Prostate gland (tissue), 2 donors: ENCODE data around the gene SRGAP1. TPM values are rescaled to one million over a fixed set of nuclear protein-coding genes. Genes with fewer than 3 reads are reported as not detected.

Source experiments
- DNase-seq: peaks from one replicate; pipeline ENCODE4 v3.0.0-alpha.2; 2019; ENCODE audit warnings: low spot score
- H3K27ac ChIP-seq, 2 donors: fragments of 200-600 bp; sonication (generic); 2 replicates each; pipeline ENCODE4 v1.5.1; 2017 to 2019
- H3K27me3 ChIP-seq: fragments of 200-600 bp; sonication (generic); replicated peaks from 2 replicates; pipeline ENCODE4 v1.5.1; 2019; ENCODE audit not compliant: insufficient read depth
- H3K36me3 ChIP-seq, 2 donors: fragments of 200-600 bp; sonication (generic); 1 replicate in 1 of 2; 2 replicates in 1 of 2; pipeline versions ENCODE4 v1.5.1 to v1.8.1; 2017 to 2019
- H3K4me1 ChIP-seq: fragments of 200-600 bp; sonication (generic); replicated peaks from 2 replicates; pipeline ENCODE4 v1.5.1; 2019
- H3K4me3 ChIP-seq, 2 donors: fragments of 200-600 bp; sonication (generic); 2 replicates each; pipeline ENCODE4 v1.5.1; 2017 to 2019
- H3K9me3 ChIP-seq: fragments of 200-600 bp; sonication (generic); 2 replicates; pipeline ENCODE4 v1.5.1; 2017
- POLR2A ChIP-seq: fragments of 450-650 bp; IDR thresholded peaks from one replicate; pipeline ENCODE4 v1.6.1; 2016; ENCODE audit warnings: antibody characterized with exemption, mild to moderate bottlenecking
- POLR2AphosphoS5 ChIP-seq: sonication (generic); formaldehyde crosslinking; IDR thresholded peaks from one replicate; pipeline ENCODE4 v1.6.1; 2017; ENCODE audit warnings: antibody characterized with exemption
- WGBS: methylation state at CpG from one replicate; pipeline ENCODE4 v1.1.5; 2018; 5-methylcytosine and 5-hydroxymethylcytosine counted together
- intact Hi-C: fragments of 100-400 bp; cut with DNase I; formaldehyde crosslinking; loops from one replicate; pipeline ENCODE4 v1.14.2; 2022
- total RNA-seq, 2 donors: library from RNA; depleted of rRNA; stranded (reverse); fragments of >200 nt; gene quantifications; one replicate each; pipeline ENCODE4 v1.1.0, GENCODE V29; 2016
- TF ChIP-seq, protein P1 (sequence below), 4 experiments: fragments of 200-600 bp in 2 of 4; fragments of 450-650 bp in 2 of 4; sonication (generic) in 2 of 4; IDR thresholded peaks; 1 replicate in 3 of 4; 2 replicates in 1 of 4; pipeline ENCODE4 v1.5.1; 2016 to 2019; ENCODE audit warnings: antibody characterized with exemption in 4 of 4, mild to moderate bottlenecking in 2 of 4, moderate library complexity in 2 of 4

Gene SRGAP1
- total RNA-seq, 2 donors from 2014 or later, result 4.6 to 16.1 TPM

DNA sequence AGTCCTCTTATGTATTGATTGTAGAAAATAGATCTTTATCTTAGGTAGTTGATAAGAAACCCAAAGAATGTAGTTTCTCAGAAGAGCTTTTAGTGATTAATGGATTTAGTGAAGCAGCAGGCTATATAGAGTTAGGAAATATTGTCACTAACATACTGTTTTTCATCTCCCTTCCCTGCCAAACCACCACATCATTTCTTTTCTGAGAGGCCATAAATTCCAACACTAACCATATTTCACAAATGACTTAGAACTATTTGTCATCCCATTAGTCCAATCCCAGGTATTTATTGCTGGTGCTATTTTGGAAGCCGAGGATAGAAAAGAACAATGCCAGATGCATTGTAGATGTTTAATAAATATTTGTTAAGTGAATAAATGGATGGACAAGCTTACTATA is 191.9 kb downstream of the SRGAP1 start:
- no peaks in the 10 kb centered on the region for H3K27me3 ChIP-seq
- no peak overlapping the region for H3K4me3 ChIP-seq
- no peaks in the 10 kb centered on the region for H3K9me3 ChIP-seq
- no peaks in the 10 kb centered on the region for H3K4me1 ChIP-seq
- WGBS, result 35% methylated on average over 1 of the region's 1 CpG
- no peak overlapping the region for H3K27ac ChIP-seq
- intact Hi-C loops, result no loop called here
- no peak for TF ChIP-seq POLR2A
- TF ChIP-seq, protein P1, sequence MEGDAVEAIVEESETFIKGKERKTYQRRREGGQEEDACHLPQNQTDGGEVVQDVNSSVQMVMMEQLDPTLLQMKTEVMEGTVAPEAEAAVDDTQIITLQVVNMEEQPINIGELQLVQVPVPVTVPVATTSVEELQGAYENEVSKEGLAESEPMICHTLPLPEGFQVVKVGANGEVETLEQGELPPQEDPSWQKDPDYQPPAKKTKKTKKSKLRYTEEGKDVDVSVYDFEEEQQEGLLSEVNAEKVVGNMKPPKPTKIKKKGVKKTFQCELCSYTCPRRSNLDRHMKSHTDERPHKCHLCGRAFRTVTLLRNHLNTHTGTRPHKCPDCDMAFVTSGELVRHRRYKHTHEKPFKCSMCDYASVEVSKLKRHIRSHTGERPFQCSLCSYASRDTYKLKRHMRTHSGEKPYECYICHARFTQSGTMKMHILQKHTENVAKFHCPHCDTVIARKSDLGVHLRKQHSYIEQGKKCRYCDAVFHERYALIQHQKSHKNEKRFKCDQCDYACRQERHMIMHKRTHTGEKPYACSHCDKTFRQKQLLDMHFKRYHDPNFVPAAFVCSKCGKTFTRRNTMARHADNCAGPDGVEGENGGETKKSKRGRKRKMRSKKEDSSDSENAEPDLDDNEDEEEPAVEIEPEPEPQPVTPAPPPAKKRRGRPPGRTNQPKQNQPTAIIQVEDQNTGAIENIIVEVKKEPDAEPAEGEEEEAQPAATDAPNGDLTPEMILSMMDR (IDR thresholded peaks at IDR 0.05), result no peak
- no peak for TF ChIP-seq POLR2AphosphoS5
- no peaks in the 10 kb centered on the region for H3K36me3 ChIP-seq
- DNase-seq, result no peak

DNA sequence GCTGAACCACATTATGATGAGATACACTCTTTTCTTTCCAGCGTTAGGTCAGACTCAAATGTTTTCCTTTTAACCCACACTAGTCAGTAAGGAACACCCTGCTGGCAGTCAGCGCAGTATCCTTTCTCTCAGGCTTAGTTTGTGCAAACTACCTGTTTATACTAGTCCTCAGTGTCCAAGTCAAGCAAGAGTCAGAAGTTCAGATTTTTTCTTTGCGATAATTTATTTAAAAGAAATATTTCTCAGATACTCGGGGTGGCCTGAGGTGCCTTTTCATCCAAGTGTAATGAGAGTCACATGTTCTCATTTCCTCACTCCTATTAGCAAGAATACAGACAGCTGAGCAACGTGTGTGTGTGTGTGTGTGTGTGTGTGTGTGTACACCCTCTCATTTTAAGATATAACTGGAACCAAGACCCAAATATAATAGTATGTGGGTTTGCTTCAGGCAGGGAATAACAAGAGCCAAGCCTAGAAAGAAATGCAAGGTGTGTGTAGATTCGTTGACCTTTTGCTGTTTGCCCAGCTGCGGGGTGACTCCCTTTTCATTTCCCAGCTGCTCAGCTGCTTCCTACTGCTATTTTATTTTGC is 194.9 kb downstream of the SRGAP1 start:
- Histone ChIP-seq H3K4me1 (no peaks in the 10 kb centered on the region), H3K4me3 (no peak overlapping the region), H3K27ac (peak overlapping the region in 1 of 2 donors; percentile 35), H3K36me3 (no peaks in the 10 kb centered on the region), H3K27me3 (no peaks in the 10 kb centered on the region), H3K9me3 (no peaks in the 10 kb centered on the region)
- peak; percentile 5 for DNase-seq
- 14% methylated on average over 7 of the region's 7 CpGs for WGBS
- intact Hi-C loops, result no loop called here
- TF ChIP-seq POLR2AphosphoS5 (no peak), POLR2A (no peak)
- TF ChIP-seq, protein P1 (IDR thresholded peaks at IDR 0.05), result no peak

DNA sequence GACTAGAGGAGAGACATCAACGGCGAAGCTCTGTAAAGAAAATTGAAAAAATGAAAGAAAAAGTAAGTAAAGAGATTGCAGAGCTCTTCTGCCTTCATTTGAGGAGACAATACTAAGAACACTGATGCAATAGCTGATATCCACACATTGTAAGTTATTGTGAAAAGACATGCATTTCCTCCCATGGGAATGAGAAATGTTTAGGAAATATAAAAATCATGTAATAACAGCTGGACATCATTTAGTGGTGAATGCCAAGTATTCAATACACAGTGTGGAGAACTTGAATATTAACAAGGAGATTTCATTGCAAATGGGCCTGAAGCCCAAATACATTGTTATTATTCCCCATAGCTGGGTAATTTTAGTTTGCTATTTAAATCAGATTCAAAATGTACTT is 198.4 kb downstream of the SRGAP1 start:
- Histone ChIP-seq H3K36me3 (no peaks in the 10 kb centered on the region), H3K27ac (no peak overlapping the region), H3K9me3 (no peaks in the 10 kb centered on the region), H3K4me1 (no peaks in the 10 kb centered on the region), H3K27me3 (no peaks in the 10 kb centered on the region), H3K4me3 (no peak overlapping the region)
- DNase-seq, result no peak
- WGBS, result 77% methylated on average over 2 of the region's 2 CpGs
- intact Hi-C loops, result loop anchor here (5.0 kb wide), 1 partner anchor 39 kb away; no protein-coding TSS in a partner anchor
- TF ChIP-seq POLR2A (no peak), POLR2AphosphoS5 (no peak)
- TF ChIP-seq, protein P1 (IDR thresholded peaks at IDR 0.05), result no peak

DNA sequence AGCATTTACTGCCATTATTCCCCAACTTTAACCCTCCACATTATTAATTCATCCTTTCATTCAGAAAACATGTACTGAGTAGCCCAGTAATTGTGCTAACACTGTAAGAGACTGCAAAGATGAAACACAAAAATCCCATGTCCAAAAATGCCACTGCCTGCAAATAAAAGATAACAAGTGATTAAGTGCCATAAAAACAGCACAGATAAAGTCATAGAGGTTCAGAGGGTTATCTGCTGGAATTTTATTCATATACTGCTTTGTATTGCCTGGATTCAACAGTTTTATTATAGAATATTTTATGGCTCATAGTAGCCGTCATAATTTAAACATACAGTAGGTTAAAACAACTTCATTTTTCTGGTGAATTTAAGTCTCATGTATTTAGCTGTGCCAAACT is 199.7 kb downstream of the SRGAP1 start:
- no peak overlapping the region for H3K4me3 ChIP-seq
- H3K36me3 ChIP-seq, result no peaks in the 10 kb centered on the region
- no peak overlapping the region for H3K27ac ChIP-seq
- H3K27me3 ChIP-seq, result no peaks in the 10 kb centered on the region
- no peaks in the 10 kb centered on the region for H3K9me3 ChIP-seq
- intact Hi-C loops, result loop anchor here (5.0 kb wide), 1 partner anchor 38 kb away; no protein-coding TSS in a partner anchor
- 87% methylated on average over 1 of the region's 1 CpG for WGBS
- no peak for TF ChIP-seq POLR2A
- TF ChIP-seq, protein P1 (IDR thresholded peaks at IDR 0.05), result no peak
- TF ChIP-seq POLR2AphosphoS5, result no peak
- H3K4me1 ChIP-seq, result no peaks in the 10 kb centered on the region
- no peak for DNase-seq

DNA sequence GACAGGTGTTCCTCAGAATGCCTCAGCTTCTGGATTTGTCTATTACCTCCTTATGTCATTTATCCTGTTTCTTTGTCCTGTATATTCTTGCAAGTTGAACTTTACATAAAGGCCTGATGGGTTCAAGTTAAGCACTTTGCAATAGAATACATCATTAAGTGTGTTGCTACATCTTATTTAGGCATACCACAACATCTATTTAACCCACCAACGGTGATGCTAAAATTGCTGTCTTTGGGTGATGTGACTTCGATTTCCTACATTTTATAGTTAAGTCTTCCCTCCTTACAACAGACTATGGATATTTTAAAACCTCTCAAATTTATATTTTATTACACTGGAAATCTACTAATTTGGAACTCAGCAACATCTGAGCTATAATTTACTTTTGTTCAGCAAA is 206.6 kb downstream of the SRGAP1 start:
- Histone ChIP-seq H3K4me1 (no peaks in the 10 kb centered on the region), H3K27ac (no peak overlapping the region), H3K27me3 (no peaks in the 10 kb centered on the region), H3K4me3 (no peak overlapping the region), H3K9me3 (no peaks in the 10 kb centered on the region), H3K36me3 (no peaks in the 10 kb centered on the region)
- TF ChIP-seq, protein P1 (IDR thresholded peaks at IDR 0.05), result no peak
- no peak for TF ChIP-seq POLR2AphosphoS5
- TF ChIP-seq POLR2A, result no peak
- WGBS, result 46% methylated on average over 2 of the region's 2 CpGs
- DNase-seq, result no peak
- intact Hi-C loops, result no loop called here
